8988T (cell line): Measurements from ENCODE around the gene UBE2I.

ENCODE experiments used
- DNase-seq: peaks from one replicate; pipeline ENCODE4 v3.0.0; 2011

The UBE2I gene

DNA sequence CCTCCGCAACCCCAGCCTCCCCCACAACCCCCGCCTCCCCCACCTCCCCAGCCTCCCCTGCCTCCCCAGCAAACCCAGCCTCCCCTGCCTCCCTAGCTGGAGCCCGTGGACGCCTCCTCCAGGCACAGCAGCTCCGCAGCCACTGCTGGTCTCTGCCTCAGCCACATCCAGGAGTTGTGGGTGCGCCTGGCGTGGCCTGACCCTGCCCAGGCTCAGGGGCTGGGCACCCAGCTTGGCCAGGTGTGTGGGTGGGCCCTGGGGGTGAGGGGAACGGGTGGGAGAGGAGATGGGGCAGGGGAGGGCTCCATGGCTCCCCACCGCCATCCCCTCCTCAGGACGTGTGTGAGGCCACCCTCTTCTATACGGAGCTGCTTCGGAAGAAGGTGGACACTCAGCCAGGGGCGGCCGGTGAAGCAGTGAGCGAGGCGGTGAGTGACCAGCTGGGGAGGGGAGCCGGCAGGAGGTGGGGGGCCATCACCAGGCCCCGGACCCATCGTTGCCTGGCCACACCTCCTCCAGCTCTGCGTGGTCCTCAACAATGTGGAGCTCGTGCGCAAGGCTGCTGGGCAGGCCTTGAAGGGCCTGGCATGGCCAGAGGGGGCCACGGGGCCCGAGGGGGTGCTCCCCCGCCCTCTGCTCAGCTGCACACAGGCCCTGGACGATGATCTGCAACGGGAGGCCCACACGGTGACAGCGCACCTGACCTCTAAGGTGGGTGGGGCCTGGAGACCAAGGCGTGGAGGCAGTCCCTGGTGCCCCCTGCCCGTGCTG, 36.4 kb downstream of the UBE2I start:
- no peak for DNase-seq

DNA sequence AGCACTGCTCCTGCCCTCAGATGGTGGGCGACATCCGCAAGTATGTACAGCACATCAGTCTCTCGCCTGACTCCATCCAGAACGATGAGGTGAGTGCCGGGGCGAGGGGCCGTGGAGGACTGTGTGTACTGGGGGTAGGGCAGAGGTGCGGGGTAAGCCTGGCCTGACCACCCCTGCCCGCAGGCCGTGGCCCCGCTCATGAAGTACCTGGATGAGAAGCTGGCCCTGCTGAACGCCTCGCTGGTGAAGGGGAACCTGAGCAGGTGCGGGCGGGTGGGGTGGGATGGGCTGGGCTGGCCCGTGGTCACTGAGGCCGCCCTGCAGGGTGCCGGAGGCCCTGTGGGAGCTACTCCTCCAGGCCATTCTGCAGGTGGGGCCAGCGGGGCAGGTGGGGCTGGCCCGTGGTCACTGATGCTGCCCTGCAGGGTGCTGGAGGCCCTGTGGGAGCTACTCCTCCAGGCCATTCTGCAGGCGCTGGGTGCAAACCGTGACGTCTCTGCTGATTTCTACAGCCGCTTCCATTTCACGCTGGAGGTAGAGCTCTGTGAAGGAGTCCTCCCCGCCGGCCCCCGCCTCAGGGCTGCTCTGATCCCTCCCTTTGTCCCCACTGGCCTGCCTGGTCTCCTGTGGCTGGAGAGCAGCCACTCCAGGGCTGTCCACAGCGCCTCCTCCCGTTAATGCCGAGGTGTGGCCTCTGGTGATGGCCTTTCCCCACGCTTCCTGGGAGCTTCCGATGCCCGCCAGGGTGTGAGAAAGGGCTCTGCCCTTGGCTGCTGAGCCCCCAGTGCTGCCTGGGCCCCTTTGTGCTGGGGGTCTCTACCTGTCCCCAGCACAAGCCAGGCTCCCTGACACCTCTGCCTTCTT, 37.2 kb downstream of the UBE2I start:
- DNase-seq: no peak

DNA sequence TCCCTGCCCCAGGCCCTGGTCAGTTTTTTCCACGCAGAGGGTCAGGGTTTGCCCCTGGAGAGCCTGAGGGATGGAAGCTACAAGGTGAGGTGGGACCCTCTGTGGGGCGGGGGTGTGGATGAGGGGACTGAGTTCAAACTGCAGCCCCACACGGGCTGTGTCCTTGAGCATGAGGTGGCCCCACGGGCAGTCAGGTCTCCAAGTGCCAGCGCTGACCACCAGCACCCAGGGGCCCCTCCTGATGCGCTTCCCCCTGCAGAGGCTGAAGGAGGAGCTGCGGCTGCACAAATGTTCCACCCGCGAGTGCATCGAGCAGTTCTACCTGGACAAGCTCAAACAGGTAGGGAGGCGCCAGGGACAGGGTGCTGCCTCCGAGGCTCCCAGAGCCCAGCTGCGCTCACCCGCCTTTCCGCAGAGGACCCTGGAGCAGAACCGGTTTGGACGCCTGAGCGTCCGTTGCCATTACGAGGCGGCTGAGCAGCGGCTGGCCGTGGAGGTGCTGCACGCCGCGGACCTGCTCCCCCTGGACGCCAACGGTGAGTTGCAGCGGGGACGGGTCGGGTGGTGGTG, 37.9 kb downstream of the UBE2I start:
- no peak for DNase-seq

DNA sequence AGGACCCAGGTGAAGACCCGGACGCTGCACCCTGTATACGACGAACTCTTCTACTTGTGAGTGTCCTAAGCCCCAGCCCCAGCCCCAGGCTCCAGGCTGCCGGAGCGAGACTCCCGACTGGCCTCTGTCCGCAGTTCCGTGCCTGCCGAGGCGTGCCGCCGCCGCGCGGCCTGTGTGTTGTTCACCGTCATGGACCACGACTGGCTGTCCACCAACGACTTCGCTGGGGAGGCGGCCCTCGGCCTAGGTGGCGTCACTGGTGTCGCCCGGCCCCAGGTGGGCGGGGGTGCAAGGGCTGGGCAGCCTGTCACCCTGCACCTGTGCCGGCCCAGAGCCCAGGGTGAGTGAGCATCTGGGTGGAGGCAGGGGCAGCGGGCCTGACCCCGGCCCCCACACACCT, 38.5 kb downstream of the UBE2I start:
- DNase-seq: no peak

DNA sequence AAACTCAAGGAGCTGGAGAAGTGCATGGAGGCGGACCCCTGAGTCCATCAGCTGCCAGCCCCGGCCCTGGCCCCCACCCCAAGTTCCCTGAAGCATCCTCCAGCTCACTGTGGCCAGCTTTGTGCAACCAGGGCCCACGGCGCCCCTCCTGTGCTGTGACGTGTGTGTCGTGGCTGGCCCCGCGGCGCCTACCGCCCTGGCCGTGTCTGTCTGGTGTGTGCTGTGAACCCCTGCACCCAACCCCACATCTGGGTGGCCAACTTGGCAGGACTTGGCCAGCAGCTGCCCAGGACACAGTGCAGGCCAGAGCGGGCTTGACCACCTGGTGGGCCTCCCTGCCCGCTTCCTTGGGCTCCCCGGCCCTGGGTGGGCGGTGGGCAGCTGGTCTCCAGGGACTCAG, 39.0 kb downstream of the UBE2I start:
- no peak for DNase-seq

DNA sequence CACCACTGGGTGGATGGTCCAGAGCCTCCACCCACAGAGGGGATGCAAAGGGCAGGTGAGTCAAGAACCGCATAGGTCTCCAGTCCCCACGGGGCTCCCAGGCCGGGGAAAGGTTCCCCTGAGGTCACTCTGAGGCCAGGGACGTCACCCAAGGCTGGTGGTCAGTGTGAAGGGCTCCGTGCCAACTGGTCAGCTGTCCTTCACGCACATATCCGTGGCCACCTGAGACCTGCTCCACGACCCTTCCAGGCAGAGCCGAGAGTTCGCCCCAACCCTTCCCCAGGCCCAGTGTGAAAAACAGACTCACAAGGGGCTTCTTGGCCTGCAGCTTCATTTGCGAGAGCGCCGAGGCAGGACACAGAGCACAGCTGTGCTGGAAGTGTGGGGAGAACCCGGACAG, 39.5 kb downstream of the UBE2I start:
- no peak for DNase-seq

DNA sequence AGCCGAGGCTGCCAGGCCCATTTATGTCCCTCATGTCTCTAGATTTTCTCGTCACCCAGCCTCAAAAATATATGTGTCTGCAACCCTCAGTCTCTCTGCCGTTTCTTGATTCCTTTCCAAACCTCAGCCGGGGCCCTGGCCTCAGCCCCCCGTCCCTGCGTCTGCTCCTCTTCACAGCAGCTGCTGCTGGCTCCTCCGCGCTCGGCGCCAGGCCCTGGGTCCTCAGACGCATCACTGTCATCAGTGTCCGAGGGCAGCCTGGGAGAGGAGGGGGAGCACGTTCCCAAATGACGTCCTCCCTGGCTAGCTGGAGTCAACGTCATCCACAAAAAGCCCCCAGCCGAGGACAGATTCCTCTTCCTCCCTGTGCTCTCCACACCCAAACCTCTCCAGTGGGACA, 39.9 kb downstream of the UBE2I start:
- no peak for DNase-seq

DNA sequence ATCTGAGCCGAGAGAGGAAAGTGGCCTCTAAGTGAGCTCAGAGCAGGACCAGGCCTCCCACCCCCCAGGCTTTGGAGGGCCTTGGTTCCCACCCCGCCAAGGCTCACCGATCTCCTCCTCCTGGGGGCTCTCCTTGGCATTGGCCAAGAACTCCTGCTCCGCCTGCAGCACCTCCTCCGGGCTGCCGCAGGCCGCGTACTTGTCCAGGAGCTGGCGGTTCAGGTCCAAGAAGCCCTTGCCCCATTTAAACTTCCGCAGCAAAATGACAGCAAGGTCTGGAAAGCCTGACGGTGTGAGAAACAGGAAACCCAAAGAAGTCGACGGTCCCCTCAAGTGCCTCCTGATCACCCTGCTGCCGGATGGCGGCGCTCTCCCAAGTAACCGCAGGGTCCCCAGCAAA, 40.5 kb downstream of the UBE2I start:
- DNase-seq: no peak

DNA sequence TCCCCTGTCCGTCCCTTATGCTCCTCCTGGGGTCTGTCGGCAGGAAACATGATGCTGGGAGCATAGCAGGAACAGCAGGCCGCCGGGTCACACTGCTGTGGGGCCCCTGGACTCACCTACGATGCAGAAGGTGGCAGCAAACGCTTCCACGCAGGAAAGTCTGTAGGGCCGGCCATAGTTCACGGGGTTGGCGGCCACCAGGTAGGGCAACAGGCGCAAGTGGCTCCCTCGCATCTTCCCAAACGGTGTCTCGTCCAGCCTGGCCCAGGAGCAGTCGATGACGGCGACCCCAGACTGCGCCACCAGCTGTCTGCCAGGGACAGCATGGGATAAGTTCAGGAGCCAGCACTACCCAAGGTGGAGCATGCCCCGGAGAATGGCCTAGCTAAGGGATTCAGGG, 41.3 kb downstream of the UBE2I start:
- DNase-seq: no peak

DNA sequence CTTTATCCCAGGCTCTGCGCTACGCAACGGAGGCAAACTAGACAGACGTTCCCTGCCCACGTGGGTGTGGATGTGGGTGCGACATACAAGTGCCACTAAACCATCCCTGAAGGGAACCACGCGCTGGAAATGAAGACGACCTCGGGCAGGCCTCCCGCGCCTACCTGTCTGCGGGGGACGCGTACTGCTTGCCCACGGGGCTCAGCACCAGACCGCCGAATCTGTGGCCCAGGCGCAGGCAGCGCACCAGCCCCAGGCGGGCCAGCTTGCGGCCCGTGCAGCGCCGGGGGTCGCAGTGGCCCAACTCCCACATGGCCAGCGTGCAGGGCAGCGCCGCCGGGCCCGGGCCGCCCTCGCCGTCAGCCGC, 41.8 kb downstream of the UBE2I start:
- no peak for DNase-seq

DNA sequence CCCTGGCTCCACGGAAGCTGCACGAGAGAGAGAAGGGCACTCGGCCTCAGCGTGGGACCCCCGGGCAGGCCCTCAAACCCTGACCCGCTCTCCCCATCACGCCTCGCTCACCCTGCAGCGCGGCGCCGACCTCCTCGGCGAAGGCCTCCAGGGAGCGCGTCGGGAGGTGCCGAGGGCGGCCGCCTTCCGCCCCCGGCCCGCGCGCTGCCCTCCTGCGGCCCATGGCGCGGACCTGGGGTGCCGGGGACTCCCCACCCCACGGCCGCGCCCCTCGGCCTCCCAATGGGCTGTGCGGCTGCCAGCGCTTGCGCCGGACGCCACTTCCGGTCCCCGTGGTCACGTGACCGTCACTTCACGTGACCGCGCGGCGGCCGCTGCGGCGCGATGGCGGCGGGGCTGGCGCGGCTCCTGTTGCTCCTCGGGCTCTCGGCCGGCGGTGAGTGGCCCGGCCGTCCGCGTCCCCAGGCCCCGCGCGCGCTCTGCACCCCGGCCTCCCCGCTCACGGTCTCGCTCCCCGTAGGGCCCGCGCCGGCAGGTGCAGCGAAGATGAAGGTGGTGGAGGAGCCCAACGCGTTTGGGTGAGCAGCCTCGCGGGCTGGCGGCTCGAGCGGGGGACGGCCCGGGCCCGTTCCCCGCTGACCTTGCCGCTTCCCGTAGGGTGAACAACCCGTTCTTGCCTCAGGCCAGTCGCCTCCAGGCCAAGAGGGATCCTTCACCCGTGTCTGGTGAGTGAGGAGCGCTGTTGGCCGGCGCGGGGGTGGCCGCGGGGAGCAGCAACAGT, 42.3 kb downstream of the UBE2I start, which contains the start of the genes GNPTG and TSR3:
GNPTG (plus strand) TSS at position 350 of the 781 bp plus-strand sequence; CDS start at position 385, 35 bp downstream.
TSR3 (minus strand) TSS at position 297 of the 781 bp plus-strand sequence; CDS start at position 223, 74 bp downstream.
- DNase-seq: peak; percentile 72

DNA sequence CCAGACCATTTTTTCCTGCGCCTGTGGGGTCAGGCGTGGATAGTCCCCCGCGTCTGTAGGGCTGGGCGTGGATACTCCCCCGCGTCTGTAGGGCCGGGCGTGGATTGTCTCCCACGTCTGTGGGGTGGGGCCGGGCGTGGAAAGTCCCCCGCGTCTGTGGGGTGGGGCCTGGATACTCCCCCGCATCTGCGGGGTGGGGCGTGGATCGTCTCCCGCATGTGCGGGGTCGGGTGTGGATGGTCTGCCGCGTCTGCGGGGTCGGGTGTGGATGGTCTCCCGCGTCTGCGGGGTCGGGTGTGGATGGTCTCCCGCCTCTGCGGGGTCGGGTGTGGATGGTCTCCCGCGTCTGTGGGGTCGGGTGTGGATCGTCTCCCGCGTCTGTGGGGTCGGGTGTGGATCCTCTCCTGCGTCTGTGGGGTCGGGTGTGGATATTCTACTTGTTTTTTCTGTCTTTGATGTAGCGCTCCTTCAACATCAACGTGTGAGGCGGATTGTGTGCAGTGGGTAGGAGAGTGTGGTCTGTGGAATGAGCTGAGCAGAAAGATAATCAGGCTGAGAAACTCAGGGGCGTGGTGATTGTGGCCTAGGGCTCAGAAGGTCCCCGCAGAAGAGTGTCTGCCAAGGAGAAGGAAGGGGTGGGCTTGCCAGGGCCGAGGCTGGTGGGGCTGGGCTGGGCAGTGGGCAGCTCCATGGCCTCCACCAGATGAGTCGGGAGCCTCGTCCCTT, 45.5 kb downstream of the UBE2I start:
- no peak for DNase-seq

DNA sequence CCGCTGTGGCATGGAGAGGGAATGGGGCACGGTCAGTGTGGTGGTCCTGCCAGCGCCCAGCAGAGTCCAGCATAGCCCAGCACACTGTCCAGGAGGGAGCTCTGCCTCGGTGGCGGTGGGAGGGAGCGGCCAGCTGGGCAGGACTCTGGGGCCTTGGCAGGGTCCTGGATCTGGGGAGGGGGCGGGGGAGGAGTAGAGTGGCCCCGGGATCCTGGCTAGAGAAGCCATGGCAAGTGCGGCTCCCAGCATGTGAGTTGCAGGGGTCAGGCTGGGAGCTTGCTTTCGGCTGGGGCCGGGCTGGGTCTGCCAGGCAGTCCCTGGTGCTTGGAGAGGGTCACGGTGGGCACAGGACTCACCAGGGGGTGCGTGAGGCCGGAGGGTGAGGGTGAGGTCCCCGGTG, 46.2 kb downstream of the UBE2I start:
- no peak for DNase-seq

DNA sequence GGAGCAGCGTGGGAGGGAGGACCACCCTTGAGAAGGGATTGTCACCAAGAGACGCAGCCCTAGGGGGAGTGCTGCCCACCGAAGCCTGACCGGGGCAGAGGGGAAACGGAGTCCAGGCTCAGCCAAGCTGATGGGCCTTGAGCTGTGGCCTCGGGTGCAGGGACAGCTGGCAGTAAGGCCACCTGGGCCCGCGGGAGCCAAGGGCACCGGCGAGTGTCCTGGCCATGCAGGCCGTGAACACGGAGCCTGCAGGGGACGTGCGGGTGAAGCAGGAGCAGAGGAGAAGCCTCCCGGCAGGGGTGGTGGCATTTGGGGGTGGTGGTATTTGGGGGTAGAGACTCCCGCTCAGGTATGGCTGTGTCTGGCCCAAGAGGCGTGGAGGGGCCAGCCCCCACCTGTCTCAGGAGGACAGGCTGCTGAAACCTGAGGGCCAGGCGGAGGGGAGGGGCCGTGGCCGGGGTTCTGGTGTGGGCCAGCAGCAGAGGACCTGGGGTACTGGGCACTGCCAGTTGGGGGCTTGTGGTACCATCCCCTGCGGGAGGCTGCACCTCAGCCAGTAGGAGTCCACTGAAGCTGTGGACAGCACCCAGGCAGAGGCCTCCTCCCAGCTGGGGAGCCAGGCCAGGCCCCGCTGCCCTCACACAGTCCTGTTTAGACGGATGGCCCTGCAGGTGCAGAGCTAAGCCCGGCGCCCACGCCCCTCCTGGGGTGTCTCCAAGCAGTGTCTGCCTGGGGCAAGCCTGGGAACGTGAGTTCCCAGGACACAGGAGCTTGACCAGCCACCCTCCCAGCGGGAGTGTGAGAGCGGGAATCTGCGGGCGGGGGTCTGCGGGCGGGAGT, 46.8 kb downstream of the UBE2I start:
- no peak for DNase-seq

DNA sequence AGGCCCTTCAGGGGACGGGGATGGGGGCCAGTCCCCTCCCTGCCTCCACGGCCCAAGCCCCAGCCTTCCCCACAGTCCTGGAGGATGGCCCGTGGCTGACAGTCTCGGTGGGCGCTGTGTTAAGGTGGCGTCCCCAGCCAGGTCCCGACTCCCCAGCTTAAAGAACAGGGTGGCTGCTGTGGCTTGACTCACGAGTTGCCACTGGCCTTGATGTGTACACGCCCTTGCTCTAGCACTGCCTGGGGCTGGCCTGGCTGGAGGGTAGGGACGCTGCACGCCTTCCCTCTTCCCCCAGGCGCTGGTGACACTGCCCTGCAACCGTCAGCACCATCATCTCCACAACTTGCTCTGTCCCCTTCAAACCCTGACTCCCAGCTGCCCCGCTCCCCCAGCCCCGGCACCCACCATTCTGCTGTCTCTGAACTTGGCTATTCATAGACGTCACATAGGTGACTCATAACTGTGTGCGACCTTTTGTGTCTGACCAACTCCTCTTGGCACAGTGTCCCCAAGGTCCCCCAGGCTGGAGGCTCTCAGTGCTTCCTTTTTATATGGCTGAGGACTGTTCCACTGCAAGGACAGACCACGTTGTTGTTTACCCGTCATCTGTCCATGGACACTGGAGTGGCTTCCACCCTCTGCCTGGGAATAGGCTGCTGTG, 48.6 kb downstream of the UBE2I start:
- no peak for DNase-seq

DNA sequence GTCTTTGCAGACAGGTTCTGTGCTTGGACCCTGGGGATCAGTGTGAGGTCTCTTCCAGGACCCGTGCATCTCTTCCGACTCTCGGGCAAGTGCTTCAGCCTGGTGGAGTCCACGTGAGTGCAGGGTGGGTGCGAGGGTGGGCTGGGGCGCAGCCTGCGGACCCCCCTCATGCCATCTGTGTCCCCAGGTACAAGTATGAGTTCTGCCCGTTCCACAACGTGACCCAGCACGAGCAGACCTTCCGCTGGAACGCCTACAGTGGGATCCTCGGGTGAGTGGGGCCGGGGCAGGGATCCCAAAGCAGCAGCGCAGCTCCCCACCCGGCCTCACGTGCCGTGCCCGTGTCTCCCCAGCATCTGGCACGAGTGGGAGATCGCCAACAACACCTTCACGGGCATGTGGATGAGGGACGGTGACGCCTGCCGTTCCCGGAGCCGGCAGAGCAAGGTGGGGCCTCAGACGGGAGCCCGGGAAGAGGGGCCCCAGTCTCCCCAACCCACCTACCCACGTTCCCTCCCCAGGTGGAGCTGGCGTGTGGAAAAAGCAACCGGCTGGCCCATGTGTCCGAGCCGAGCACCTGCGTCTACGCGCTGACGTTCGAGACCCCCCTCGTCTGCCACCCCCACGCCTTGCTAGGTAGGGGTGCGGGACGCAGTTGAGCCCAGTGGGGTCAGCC, 52.4 kb downstream of the UBE2I start:
- DNase-seq: no peak

DNA sequence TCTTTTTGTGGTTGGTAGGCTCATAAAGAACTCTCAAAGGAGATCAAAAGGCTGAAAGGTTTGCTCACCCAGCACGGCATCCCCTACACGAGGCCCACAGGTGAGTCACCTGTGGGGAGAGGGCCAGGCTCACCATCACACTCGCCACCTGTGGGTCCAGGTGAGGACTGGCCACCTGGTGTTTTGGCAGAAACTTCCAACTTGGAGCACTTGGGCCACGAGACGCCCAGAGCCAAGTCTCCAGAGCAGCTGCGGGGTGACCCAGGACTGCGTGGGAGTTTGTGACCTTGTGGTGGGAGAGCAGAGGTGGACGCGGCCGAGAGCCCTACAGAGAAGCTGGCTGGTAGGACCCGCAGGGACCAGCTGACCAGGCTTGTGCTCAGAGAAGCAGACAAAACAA, 53.4 kb downstream of the UBE2I start:
- DNase-seq: no peak

DNA sequence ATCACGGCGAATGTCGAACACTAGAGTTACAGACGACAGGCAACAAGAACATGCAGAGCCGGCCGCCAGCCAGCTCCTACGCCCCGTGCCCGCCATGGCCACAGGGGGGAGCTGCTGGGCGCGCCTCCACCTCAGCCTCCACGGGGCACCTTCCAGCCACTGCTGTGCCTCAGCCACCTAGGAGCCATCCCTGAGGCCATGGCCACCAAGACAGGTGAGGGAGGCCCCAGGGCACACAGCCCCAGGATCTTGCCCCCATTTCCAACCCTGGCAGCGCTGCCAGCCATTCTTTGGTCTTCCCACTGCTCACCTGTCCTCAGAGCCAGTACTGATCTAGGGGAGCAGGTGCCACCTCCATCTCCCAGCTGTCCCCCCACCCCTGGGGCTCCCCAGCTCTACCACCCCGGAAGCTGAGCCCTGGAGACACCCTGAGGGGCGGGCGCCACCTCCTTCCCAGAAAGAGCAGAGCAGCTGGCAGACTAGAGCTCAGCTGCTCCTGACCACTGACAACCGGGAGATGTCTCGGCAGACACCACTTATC, 54.1 kb downstream of the UBE2I start:
- peak; percentile 82 for DNase-seq

DNA sequence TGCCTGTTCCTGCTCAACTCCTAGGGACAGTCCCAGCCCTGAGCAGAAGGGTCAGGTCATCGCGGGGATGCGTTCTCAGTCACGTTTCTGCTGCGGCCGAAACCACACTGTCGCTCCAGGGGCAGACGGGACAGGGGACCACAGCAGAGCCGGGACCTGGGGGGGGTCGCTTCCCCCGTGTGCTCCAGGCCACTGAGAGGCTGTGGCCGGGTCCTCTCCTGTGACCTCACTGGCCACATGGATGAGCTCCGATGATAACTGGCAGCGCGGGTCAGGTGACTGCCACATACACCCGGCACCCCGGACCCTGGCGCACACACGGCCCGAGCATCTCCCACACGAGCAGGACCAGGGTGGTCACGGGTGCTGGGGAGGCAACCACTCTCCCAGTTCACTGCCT, 55.1 kb downstream of the UBE2I start:
- DNase-seq: no peak
